Ishikawa (cell line): ENCODE results near the gene TSPAN9.

ENCODE experiments used
- CEBPB ChIP-seq: IDR thresholded peaks from 2 replicates; pipeline ENCODE4 v1.6.1; 2012
- CREB1 ChIP-seq: IDR thresholded peaks from 2 replicates; pipeline ENCODE4 v1.6.1; 2012; ENCODE audit warnings: low read depth
- EGR1 ChIP-seq: IDR thresholded peaks from 2 replicates; pipeline ENCODE4 v1.6.1; 2012
- RAD21 ChIP-seq: IDR thresholded peaks from 2 replicates; pipeline ENCODE4 v1.6.1; 2012; ENCODE audit warnings: low read depth
- TF ChIP-seq, protein P1 (sequence below): IDR thresholded peaks from 2 replicates; pipeline ENCODE4 v1.6.1; 2012; ENCODE audit warnings: low read depth, mild to moderate bottlenecking
- TF ChIP-seq, protein P2 (sequence below): IDR thresholded peaks from 2 replicates; pipeline ENCODE4 v1.6.1; 2012

DNA sequence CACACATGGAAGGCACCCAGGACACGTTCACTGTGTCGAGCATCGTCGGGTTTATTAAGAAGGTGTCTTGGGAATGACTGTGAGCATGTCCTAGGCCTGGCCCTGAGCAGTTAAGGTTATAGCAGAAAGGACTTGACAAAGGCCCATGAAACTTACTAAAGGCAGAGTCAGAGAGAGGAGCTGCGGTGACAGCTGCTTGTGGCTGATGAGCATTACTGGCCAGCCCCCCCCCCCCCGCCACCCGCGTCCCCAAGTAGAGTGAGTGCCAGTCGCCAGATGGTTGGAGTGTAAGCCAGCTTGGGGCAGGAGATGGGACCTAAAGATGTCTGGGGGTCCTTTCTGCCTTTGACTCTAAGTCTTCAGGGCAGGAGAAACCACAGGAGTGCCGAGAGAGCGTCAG lies 169.9 kb downstream of the TSPAN9 start:
- TF ChIP-seq CREB1 (no peak), EGR1 (no peak), CEBPB (no peak), RAD21 (no peak)
- TF ChIP-seq, protein P1, sequence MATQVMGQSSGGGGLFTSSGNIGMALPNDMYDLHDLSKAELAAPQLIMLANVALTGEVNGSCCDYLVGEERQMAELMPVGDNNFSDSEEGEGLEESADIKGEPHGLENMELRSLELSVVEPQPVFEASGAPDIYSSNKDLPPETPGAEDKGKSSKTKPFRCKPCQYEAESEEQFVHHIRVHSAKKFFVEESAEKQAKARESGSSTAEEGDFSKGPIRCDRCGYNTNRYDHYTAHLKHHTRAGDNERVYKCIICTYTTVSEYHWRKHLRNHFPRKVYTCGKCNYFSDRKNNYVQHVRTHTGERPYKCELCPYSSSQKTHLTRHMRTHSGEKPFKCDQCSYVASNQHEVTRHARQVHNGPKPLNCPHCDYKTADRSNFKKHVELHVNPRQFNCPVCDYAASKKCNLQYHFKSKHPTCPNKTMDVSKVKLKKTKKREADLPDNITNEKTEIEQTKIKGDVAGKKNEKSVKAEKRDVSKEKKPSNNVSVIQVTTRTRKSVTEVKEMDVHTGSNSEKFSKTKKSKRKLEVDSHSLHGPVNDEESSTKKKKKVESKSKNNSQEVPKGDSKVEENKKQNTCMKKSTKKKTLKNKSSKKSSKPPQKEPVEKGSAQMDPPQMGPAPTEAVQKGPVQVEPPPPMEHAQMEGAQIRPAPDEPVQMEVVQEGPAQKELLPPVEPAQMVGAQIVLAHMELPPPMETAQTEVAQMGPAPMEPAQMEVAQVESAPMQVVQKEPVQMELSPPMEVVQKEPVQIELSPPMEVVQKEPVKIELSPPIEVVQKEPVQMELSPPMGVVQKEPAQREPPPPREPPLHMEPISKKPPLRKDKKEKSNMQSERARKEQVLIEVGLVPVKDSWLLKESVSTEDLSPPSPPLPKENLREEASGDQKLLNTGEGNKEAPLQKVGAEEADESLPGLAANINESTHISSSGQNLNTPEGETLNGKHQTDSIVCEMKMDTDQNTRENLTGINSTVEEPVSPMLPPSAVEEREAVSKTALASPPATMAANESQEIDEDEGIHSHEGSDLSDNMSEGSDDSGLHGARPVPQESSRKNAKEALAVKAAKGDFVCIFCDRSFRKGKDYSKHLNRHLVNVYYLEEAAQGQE, result no peak
- TF ChIP-seq, protein P2, sequence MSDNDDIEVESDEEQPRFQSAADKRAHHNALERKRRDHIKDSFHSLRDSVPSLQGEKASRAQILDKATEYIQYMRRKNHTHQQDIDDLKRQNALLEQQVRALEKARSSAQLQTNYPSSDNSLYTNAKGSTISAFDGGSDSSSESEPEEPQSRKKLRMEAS, result no peak
